GM19193 (cell line): Measurements from ENCODE around the gene GLYATL2.

Source experiments
- POLR2A ChIP-seq: IDR thresholded peaks from 4 replicates; pipeline ENCODE4 v1.6.1; 2011; ENCODE audit not compliant: insufficient read depth, insufficient read length; ENCODE audit errors: extremely low read depth

GLYATL2 gene

DNA sequence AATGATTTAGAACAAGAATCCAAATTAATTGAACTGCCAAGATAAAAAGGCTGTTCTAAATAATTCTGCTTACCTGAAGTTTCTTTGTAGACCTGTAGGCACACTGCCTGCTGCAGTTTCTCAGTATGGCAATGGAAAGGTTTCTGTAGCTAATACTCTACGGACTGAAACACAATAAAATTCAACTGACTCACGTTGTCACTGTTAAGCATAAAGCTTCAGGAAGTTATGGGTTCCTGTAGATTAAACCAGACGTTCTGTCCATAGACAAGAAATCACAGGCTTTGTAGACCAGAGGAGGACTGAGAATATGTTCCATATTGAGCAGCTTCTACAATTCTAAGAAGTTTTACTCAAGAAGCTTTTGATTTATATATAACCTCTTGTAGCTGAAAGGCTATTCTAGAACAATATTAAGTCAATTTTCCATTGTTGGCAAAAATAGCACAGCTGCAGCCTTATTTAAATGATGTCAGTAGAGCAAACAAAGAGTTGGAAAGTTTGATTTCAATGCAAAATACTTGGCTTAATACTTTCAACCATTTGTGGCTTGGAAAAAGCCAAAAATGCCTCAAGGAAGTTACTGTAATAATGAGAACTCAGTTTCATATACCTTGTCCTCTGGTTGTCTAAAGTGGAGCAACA is at the start of gene GLYATL2:
Gene GLYATL2 (minus strand): TSS at position 344 of the 645 bp plus-strand sequence. CDS start 5,092 bp downstream, outside the sequence.
- no peak for TF ChIP-seq POLR2A

GRCh38 chr11:58893899-58894298 is 49.4 kb upstream of the GLYATL2 start:
- TF ChIP-seq POLR2A, result no peak

DNA sequence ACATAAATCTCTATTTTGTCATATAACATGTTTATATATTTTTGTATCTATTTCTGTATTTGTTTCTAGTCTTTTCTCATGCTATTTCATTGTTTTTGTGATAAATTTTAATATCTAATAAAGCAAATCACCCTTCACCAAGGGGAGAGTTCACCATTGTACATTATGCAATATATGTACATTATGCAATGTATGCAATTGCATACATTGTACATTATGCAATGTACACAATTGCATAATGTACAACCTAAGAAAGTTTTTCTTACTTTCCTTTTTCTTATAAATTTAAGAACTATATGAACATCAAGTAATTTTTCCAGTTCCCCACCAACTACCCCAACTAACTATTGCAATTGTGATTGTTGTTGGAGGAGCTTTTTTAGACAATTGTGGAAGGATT is 44.1 kb upstream of the GLYATL2 start:
- TF ChIP-seq POLR2A, result no peak

GRCh38 chr11:58887452-58887851 is 42.9 kb upstream of the GLYATL2 start:
- no peak for TF ChIP-seq POLR2A

GRCh38 chr11:58880625-58881024 is 36.1 kb upstream of the GLYATL2 start:
- no peak for TF ChIP-seq POLR2A

DNA sequence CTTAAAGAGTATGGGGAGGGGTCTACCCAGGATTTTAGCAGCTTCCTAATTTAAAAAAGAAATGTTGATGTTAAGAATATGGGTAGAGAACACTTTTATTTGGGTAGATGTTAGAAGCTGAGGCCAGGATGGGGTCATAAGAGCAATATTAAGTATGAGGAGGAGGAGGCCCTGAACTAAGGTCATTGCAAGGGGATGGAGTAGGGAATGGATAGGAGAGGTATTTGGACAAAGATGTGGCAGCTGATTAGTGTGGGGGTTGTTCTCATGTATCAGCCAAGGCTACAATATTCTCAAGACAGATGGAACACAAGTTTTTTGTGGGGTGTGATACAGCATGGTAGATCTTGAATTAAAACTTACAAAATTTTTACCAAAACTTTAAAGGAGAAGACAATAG is 35.7 kb upstream of the GLYATL2 start:
- TF ChIP-seq POLR2A, result no peak

GRCh38 chr11:58867556-58867955 is 23.1 kb upstream of the GLYATL2 start:
- TF ChIP-seq POLR2A, result no peak

DNA sequence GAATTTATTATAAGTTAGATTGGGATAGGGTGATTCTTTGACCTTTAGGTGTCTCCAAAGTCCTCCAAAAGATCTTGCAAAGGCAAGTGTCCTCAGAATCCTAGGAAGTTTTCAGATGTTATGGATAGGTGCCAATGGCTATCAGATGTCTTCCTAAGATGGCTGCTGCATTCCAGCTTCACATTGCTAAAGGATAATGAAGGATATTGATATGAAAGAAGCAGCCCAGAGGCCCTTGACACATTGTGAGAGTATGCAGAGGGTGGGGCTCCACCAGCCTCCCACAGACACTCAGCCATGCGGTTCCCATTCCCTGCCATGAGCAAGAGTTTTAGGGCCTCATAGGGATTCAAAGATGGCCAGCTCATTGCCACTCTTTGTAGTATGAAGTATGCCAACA is 22.3 kb upstream of the GLYATL2 start:
- TF ChIP-seq POLR2A, result no peak

DNA sequence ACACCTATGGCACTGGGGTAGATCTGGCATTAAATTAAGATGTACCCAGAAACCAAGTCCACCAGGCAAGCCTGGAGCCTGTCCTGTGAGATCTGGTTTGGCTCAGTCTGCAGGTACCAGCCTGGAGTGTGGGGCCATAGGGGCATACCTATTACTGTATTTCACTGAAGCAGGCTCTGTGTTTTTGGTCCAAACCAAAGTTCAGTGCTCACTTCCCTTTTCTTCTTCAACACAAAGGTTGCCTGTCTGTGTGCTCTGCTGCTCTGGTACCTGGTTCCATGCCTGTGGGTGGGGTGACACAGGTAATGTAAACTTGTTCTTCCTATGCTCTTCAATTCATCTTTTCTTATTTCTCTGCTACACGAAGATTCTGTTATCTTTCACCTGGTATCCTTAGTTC is 19.8 kb upstream of the GLYATL2 start:
- no peak for TF ChIP-seq POLR2A

- TF ChIP-seq POLR2A, result no peak
Measured at GRCh38 chr11:58863697-58864096, 19.2 kb upstream of the GLYATL2 start.

DNA sequence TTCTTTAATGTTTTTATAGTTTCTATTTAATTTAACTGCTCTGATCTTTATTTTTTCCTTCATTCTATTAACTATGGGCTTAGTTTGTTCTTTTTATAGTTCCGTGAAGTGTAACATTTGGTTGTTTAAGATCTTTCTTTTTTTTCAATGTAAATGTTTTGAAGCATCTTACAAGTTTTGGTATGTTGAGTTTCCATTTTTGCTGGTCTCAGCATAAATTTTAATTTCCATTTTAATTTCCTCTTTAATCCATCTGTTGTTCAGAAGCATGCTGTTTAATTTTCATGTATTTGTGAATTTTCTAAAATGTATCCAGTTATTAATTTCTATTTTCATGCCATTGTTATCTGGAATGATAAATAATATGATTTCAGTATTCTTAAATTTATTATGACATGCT is 17.0 kb upstream of the GLYATL2 start:
- no peak for TF ChIP-seq POLR2A

GRCh38 chr11:58856806-58857205 is 12.3 kb upstream of the GLYATL2 start:
- TF ChIP-seq POLR2A, result no peak

DNA sequence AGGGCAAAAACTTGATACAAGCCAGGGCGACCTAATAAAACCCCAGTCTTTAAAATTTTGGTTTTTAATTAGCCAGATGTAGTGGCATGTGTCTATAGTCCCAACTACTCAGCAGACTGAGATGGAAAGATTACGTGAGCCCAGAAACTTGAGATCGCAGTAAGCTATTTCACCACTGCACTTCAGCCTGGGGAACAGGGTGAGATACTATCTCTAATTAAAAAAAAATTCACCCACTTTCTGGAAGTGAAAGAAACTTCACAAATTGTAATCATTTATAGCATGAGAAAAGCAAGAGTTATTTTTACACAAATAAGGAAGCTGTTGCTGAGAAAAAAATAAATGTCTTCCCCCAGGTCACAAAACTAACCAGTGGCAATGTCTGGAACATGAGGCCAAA is 882 bp upstream of the GLYATL2 start:
- no peak for TF ChIP-seq POLR2A

DNA sequence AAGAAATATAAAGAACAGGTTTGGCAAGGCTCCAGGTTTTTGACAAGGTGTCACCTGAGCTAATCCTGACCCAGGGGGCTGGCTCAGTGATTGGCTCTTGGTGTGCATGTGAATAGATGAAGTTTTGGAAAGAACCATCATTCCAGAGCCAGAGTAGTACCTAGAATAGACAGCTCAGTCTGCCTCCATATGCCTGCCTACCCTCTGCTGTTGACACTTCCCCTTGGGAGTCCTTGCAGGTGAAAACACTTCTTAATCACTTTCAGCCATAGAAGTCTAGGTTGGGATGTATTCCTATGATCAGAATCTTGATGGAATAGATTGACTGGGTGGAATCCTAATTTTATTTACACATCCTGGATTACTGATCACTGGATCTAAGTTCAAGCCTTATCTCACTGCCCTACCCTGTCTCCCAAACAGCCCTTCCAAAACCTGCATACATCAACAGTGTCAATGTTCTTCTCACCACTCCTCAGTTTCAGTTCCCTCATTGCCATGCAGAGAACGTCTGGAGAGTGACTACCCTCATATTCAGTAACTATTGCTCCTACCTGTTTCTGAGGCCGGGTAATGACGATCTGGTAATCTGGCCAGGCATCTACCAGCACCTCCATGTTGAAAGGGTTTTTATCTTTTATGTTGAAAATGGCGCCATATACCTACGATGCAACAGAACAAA is 6.7 kb downstream of the GLYATL2 start:
- TF ChIP-seq POLR2A, result no peak

- no peak for TF ChIP-seq POLR2A
Measured at GRCh38 chr11:58832056-58832645, 12.4 kb downstream of the GLYATL2 start.

GRCh38 chr11:58830673-58831301 is 13.7 kb downstream of the GLYATL2 start:
- TF ChIP-seq POLR2A, result no peak
